Activated naive CD8-positive, alpha-beta T cell (primary cell): ENCODE data around the gene DRICH1.
"Not testable (repeated sequence)": the region's sequence is repeated elsewhere in the genome, so short reads cannot be mapped to it uniquely, and the experiment has no call there.

Source experiments
- H3K27ac Mint-ChIP-seq: one replicate; pipeline ENCODE4 v1.8.0; 2021; ENCODE audit warnings: mixed read lengths
- H3K27me3 Mint-ChIP-seq: one replicate; pipeline ENCODE4 v1.8.0; 2021; ENCODE audit warnings: mixed read lengths
- H3K36me3 Mint-ChIP-seq: one replicate; pipeline ENCODE4 v1.8.0; 2021; ENCODE audit warnings: mixed read lengths
- H3K4me1 Mint-ChIP-seq: one replicate; pipeline ENCODE4 v1.8.0; 2021; ENCODE audit warnings: low read depth, mixed read lengths
- H3K4me3 Mint-ChIP-seq: one replicate; pipeline ENCODE4 v1.8.0; 2021; ENCODE audit warnings: mild to moderate bottlenecking, mixed read lengths
- H3K9me3 Mint-ChIP-seq: one replicate; pipeline ENCODE4 v1.8.0; 2021; ENCODE audit warnings: low read depth, mixed read lengths

The DRICH1 gene

DNA sequence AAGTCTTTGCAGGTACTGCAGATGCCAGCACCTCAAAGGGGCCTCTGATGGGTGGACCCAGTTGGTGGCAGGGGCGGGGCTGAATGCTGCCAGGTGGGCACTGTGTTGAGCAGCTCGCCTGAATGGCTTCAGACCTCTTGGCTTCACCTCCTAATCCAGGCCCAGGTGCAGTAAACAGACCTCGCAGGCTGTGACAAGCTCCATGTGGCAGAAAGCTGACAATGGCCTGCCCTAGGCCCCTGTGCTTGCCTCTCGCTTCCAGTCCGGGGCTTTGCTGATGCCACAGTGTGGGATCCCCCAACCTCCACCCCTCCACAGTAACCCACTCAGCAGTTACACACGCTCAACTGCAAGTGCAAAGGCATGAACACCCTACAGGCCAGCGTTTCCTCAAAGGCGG is 61.4 kb downstream of the DRICH1 start:
- peaks cover 4% of the 10 kb centered on the region for H3K4me1 Mint-ChIP-seq
- no peak overlapping the region for H3K27ac Mint-ChIP-seq
- H3K4me3 Mint-ChIP-seq: no peak overlapping the region
- peaks cover 5% of the 10 kb centered on the region for H3K27me3 Mint-ChIP-seq
- H3K9me3 Mint-ChIP-seq: no peaks in the 10 kb centered on the region
- H3K36me3 Mint-ChIP-seq: no peaks in the 10 kb centered on the region

- peaks cover 5% of the 10 kb centered on the region for H3K27me3 Mint-ChIP-seq
- H3K9me3 Mint-ChIP-seq: no peaks in the 10 kb centered on the region
- no peak overlapping the region for H3K4me3 Mint-ChIP-seq
- H3K4me1 Mint-ChIP-seq: peaks cover 8% of the 10 kb centered on the region
- no peak overlapping the region for H3K27ac Mint-ChIP-seq
- no peaks in the 10 kb centered on the region for H3K36me3 Mint-ChIP-seq
These were observed 62.4 kb downstream of the DRICH1 start for GRCh38 chr22:23569716-23570115.

DNA sequence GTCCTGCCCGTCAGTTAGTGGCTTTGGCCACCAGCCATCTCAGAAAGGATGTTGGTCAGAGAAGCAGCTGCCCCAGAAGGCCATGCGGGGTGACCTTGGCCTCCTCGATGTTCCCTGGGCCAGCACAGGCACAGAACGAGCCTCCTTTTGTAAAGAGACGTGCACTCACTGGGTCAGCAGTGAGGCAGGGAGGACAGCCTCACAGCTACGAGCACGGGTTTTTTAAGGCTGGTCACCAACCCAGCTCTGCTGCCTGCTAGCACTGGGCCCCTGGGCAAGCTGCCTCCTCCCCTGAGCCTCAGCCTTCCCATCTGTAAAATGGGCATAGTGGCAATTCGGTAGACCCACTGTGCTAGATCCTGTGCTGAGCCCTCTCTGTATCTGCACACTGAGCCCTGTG is 62.8 kb downstream of the DRICH1 start:
- H3K4me1 Mint-ChIP-seq: peaks cover 8% of the 10 kb centered on the region
- H3K36me3 Mint-ChIP-seq: no peaks in the 10 kb centered on the region
- no peak overlapping the region for H3K27ac Mint-ChIP-seq
- H3K9me3 Mint-ChIP-seq: no peaks in the 10 kb centered on the region
- peaks cover 5% of the 10 kb centered on the region for H3K27me3 Mint-ChIP-seq
- H3K4me3 Mint-ChIP-seq: no peak overlapping the region

DNA sequence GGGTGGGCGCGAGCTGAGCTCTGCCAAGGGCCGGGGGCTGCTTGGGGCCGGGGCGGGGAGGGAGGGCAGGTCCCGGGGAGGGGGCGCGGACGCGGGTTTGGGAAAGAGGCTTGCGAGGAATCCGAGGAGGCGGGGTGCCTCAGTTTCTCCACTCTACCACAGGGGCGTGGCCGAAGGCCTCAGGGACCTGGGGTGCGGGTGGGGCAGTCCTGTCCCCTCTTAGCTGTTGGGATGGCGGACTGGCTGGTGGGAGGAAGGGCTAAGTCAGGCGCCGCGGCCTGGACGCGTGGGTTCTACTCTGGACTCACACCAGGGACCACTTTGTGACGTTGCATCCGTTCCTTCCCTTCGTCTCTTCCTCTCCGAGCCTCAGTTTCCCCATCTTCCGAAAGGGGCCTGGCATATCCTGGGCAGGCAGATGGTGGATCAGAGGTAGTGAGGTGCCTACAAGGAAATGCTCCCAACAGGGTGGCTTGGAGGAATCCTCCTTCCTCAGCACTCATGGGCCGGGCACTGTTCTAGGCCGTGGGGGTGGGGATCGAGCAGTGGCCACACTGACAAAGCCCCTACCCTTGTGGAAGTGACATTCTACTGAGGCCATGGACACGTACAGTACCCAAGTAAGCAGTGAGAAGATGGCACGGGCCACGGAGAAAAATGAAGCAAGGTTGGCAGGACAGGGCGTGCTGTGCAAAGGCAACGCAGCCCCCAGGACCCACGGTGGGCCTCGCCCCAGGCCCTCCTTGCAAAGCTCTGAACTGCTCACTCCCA is 65.2 kb downstream of the DRICH1 start:
- Mint-ChIP-seq H3K27ac (no peak overlapping the region), H3K36me3 (no peaks in the 10 kb centered on the region), H3K9me3 (no peaks in the 10 kb centered on the region), H3K4me1 (peaks cover 8% of the 10 kb centered on the region), H3K4me3 (peak overlapping the region; percentile 72), H3K27me3 (peaks cover 5% of the 10 kb centered on the region)

DNA sequence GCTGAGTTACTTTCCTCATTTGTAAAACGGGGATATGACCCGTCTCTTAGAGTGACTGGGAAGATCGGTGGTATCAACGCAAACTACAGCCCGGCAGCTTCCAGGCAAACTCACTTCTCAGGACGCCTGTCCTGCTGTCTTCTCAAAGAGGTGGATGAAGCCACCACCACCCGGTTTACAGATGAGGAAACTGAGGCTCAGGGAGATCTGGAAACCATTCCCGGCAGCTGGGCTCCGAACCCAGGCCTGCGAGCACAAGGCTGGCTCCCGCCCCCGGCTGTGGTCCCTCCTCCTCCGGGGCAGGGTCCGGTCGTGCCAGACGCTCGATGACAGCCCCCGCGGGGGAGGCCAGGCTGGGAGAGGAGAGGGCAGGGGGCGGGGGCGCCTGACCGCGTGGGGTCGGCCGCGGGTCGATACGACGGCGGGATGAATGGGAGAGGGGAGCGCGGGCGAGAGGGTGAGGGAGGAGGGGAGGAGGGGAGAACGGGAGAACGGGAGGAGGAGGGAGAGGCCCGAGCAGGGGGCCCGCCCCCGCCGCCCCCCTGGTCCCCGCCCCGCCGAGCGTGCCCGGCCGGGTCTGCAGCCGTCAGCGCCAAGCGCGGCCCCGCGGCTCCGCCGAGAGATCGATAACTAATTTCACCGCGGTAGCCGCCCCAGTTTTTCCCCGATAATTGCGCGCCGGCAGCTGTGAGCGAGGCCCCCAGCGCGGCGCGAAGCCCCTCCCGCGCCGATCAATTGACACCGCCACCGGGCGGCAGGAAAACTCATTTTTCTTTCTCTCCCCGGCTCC is 66.0 kb downstream of the DRICH1 start:
- H3K27me3 Mint-ChIP-seq: peaks cover 5% of the 10 kb centered on the region
- H3K27ac Mint-ChIP-seq: no peak overlapping the region
- H3K4me3 Mint-ChIP-seq: peak overlapping the region; percentile 85

DNA sequence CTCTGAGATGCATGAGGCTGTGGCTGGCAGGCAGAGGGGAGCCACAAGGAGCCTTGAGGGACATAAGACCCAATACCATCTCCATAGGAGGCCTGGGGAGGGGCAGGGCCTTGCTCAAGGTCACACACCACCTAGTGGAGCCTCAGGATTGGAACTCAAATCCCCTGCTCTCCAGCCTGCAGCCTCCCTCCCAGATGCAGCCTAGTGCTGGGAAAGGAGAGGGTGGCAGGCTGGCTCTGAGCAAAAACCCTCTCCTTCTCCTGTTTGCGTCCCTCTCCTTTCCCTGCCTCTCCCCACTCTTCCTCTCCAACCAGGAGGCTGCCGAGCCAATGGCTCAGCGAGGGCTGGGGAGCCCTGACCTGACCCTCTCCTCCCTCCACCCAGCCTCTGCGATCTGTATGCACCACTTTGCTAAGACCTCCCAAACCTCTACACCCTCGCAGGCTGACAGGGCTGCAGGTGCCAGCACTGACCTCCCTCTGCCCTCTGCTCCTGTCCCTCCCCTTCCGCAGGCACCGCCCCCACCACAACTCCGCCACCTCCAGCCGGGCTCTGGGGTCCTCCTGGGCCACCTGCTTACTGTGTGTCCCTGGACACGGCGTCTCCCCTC is 66.7 kb downstream of the DRICH1 start:
- Mint-ChIP-seq H3K4me3 (peak overlapping the region; percentile 85), H3K4me1 (peaks cover 8% of the 10 kb centered on the region), H3K36me3 (no peaks in the 10 kb centered on the region), H3K27me3 (peaks cover 5% of the 10 kb centered on the region), H3K27ac (no peak overlapping the region), H3K9me3 (no peaks in the 10 kb centered on the region)

More for the DNA sequence above, 66.0 kb downstream of the DRICH1 start:
- Mint-ChIP-seq H3K4me1 (peaks cover 8% of the 10 kb centered on the region), H3K36me3 (no peaks in the 10 kb centered on the region), H3K9me3 (no peaks in the 10 kb centered on the region)

- H3K9me3 Mint-ChIP-seq: no peaks in the 10 kb centered on the region
- H3K4me3 Mint-ChIP-seq: no peak overlapping the region
- no peak overlapping the region for H3K27ac Mint-ChIP-seq
- peaks cover 5% of the 10 kb centered on the region for H3K27me3 Mint-ChIP-seq
- H3K36me3 Mint-ChIP-seq: no peaks in the 10 kb centered on the region
- peaks cover 8% of the 10 kb centered on the region for H3K4me1 Mint-ChIP-seq
These were observed 67.8 kb downstream of the DRICH1 start for GRCh38 chr22:23564276-23564675.

DNA sequence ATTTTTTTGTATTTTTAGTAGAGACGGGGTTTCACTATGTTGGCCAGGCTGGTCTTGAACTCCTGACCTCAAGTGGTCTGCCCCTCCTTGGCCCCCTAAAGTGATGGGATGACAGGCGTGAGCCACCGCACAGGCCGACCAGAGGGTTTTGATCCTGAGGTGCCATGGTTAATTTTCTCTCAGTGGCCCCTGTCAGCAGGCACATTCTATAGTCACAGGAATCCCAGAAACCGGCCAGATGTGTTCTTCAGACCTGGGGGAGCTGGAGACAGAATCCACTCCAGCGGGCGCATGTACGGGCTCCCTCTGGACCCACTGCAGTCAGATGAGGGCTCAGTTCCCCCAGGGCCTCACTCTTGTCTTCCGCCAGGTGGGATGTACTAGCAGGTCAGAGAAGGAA is 69.0 kb downstream of the DRICH1 start:
- no peak overlapping the region for H3K4me3 Mint-ChIP-seq
- H3K27me3 Mint-ChIP-seq: peaks cover 5% of the 10 kb centered on the region
- no peaks in the 10 kb centered on the region for H3K9me3 Mint-ChIP-seq
- H3K27ac Mint-ChIP-seq: no peak overlapping the region
- H3K36me3 Mint-ChIP-seq: no peaks in the 10 kb centered on the region
- H3K4me1 Mint-ChIP-seq: peaks cover 8% of the 10 kb centered on the region

DNA sequence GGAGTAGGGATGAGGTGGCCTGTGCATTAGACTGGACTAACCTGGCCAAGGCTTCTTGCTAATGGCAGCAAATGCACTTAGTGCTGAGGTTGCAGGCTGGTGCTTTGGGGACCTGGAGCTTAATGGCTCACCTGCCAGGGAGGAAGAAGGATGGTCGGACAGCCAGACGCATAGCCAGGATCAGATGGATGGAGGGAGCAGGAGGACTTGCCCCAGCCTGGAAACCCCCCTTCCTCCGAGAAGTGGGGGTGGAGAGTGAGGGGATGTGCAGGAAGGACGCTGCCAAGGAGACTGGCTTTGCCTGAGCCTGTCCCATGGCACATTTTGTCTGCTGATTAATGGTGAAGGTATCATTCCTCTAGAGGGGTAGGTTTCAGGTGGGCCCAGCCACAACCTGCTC is 69.9 kb downstream of the DRICH1 start:
- peaks cover 5% of the 10 kb centered on the region for H3K27me3 Mint-ChIP-seq

DNA sequence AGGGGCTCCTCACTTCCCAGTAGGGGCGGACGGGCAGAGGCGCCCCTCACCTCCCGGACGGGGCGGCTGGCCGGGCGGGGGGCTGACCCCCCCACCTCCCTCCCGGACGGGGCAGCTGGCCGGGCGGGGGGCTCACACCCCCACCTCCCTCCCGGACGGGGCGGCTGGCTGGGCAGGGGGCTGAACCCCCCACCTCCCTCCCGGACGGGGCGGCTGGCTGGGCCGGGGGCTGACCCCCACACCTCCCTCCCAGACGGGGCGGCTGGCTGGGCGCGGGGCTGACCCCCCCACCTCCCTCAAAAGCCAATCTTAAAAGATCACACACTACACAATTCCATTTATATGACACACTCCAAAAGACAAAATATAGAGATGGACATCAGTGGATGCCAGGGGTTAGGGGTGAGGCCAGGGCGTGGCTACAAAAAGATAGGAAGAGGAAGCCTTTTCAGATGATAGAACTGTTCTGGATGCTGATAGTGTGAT is 71.1 kb downstream of the DRICH1 start:
- H3K27ac Mint-ChIP-seq, H3K4me3 Mint-ChIP-seq, H3K4me1 Mint-ChIP-seq, H3K27me3 Mint-ChIP-seq, H3K9me3 Mint-ChIP-seq, H3K36me3 Mint-ChIP-seq: not testable (repeated sequence)

More for the DNA sequence above, 69.9 kb downstream of the DRICH1 start:
- Mint-ChIP-seq H3K4me3 (no peak overlapping the region), H3K4me1 (peaks cover 8% of the 10 kb centered on the region), H3K27ac (no peak overlapping the region), H3K9me3 (no peaks in the 10 kb centered on the region), H3K36me3 (no peaks in the 10 kb centered on the region)

DNA sequence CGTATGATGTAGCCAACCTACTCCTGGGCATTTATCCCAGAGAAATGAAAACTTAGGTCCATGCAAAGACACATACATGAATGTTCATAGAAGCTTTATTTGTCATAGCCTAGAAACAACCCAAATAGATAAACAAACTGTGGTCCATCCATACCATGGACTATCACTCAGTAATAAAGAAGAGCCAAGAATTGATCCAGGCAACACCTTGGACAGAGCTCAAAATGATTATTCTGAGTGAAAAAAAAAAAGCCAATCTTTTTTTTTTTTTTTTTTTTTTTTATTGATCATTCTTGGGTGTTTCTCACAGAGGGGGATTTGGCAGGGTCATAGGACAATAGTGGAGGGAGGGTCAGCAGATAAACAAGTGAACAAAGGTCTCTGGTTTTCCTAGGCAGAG is 71.9 kb downstream of the DRICH1 start:
- not testable (repeated sequence) for H3K27me3 Mint-ChIP-seq, H3K27ac Mint-ChIP-seq, H3K36me3 Mint-ChIP-seq, H3K4me1 Mint-ChIP-seq, H3K4me3 Mint-ChIP-seq, H3K9me3 Mint-ChIP-seq
